Activated CD4-positive, alpha-beta T cell treated with anti-CD3 and anti-CD28 coated beads, Interleukin-2, Interleukin-6, amounts not matched to agents 100 ng/mL and 50 ng/mL, durations not matched to agents 16 hours and 8 hours (primary cell): Measurements from ENCODE around the gene CDKN2B-AS1.
"Not testable (repeated sequence)": the region's sequence is repeated elsewhere in the genome, so short reads cannot be mapped to it uniquely, and the experiment has no call there.

Experiments used
- DNase-seq: peaks from one replicate; pipeline ENCODE4 v3.0.0-alpha.2; 2020

Gene CDKN2B-AS1

GRCh38 chr9:22047596-22047995 lies 53.0 kb downstream of the CDKN2B-AS1 start:
- DNase-seq: no peak

- no peak for DNase-seq
These were observed 54.8 kb downstream of the CDKN2B-AS1 start for GRCh38 chr9:22049411-22049810.

- DNase-seq: peak; percentile 24
These were observed 56.3 kb downstream of the CDKN2B-AS1 start for GRCh38 chr9:22050924-22051323.

DNA sequence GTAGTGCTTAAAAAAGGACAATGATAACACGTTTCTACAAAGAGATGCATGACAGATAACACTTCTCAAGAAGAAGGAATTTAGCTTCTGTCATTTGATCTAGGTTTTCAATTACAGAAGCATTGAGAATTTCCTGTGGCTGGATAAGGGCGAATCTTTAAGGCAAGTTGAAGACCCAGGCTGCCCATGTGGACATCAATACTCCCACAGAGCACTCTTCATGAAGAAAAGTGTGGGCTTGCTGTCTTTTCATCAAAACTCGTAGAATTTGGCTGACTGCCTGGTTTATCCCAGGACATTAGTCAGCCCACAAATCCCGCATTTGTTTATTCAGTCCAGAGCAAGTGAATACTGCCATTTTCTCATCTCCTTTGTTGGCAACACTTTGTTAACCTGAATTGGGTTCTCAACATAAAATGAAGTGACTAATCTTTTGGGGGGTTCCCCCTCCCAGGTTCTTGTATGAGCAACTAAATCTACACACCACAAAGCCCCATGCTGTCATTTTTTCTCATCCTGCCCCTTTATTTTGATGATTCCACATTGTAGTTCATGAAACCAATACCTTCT lies 57.9 kb downstream of the CDKN2B-AS1 start:
- DNase-seq: peak; percentile 60

- no peak for DNase-seq
These were observed 58.6 kb downstream of the CDKN2B-AS1 start for GRCh38 chr9:22053178-22053577.

DNA sequence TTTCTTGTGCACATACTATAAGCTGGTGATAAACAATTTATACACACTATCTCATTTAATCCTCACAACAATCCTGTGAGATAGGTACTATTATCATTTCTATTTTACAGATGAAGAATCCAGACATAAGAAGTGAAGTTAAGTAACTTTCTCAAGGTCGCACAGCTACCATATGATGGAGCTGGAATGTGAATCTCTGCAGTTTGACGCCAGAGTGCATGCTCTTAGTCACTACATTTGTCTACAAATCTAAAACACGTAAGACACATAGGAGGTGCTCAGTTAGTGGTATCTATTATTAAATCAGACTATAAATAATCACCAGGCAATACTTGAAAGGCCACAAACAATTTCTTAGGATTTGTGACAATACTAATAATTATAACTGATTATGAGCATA lies 59.5 kb downstream of the CDKN2B-AS1 start:
- DNase-seq: no peak

GRCh38 chr9:22054529-22054928 lies 59.9 kb downstream of the CDKN2B-AS1 start:
- DNase-seq: no peak

DNA sequence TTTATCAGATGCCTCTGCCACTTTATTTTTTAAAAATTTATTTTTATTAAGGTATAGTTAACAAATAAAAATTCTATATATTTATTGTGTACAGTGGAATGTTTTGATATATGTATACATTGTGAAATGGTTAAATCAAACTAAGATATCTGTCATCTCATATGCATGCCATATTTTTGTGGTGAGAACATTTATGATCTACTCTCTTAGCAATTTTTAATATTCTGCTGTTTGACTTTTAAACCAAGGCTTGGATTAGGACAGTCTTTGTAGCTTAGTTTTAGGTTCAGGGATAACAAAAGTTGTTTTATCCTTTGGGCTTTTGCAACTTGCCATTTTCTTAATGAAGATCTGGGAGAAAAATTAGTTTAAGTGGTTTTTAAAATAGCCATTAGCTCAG lies 60.5 kb downstream of the CDKN2B-AS1 start:
- no peak for DNase-seq

DNA sequence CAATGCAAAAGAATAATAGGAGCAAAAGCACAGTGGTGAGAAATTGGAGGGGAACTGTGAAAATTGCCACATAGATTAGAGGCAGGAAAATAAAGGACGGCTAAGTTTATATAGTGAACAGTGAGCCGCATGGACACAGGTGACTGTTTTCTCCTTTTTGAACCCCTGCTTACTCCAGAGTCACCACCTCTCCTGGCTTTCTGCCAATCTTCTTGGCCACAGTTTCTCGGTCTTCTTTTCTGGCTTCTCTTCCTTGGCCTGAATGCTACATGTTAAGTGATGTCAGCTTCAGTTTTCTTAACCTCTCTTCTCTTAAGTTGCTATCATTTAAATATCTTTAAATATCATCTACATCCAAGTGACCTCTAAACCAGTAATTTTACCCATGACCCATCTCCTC lies 61.8 kb downstream of the CDKN2B-AS1 start:
- DNase-seq: no peak

GRCh38 chr9:22057972-22058371 lies 63.4 kb downstream of the CDKN2B-AS1 start:
- not testable (repeated sequence) for DNase-seq

DNA sequence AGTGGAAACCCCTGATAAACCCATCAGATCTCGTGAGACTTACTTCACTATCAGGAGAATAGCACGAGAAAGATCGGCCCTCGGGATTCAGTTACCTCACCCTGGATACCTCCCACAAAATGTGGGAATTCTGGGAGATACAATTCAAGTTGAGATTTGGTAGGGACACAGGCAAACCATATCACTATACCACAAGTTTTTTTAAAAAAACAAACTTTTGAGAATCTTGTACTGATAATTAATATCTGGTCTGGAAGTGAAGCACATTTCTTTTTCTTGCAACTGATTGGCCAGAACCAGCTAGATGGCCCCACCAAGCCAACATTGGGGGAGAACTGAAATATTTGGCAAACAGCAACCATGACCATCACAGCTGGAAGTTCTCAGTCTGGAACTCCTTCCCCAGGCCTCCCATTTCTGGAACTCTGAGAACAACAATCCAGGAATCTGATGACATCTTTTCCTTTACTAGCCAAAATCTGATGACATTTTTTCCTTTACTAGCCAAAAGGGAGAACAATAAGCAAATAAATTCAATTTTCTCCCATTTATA lies 66.3 kb downstream of the CDKN2B-AS1 start:
- DNase-seq: no peak

GRCh38 chr9:22064957-22065356 lies 70.4 kb downstream of the CDKN2B-AS1 start:
- DNase-seq: no peak

DNA sequence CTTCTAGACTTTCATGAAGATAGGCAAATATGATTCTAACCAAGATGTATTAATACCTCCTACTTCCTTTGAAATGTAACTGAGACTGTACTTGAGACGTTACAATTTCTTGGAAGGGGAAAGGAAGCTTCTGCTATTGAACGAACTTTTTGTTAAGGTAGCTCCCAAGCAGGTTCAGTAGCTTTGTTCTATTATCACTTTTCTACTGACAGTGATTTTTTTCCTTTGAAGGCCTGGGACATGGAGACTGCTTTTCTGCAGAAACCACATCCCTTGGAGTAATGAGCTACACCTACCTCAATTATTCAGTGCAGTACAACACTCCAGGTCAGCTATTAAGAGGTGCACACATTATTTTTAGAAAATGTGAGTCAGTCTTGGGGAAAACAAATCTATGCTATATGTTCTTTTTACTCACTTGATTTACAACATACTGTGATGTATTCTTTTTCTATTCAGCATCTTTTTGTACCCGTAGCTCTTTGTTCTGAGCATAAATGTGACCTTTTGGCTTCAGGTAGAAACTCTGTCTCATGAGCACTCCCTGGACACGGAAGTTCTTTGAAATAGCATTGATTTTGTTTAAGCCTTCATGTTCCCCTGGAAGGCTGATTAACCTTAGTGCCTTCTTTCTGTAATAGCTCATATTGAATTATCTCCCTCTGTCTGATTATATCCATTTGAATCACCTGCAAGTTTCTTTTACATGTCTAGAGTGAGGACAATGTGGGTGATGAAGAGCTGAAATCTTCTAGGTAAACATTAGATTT lies 71.0 kb downstream of the CDKN2B-AS1 start:
- DNase-seq: no peak

- DNase-seq: no peak
These were observed 72.6 kb downstream of the CDKN2B-AS1 start for GRCh38 chr9:22067196-22067595.

- no peak for DNase-seq
These were observed 73.8 kb downstream of the CDKN2B-AS1 start for GRCh38 chr9:22068369-22068768.

GRCh38 chr9:22073349-22073748 lies 78.8 kb downstream of the CDKN2B-AS1 start:
- no peak for DNase-seq

DNA sequence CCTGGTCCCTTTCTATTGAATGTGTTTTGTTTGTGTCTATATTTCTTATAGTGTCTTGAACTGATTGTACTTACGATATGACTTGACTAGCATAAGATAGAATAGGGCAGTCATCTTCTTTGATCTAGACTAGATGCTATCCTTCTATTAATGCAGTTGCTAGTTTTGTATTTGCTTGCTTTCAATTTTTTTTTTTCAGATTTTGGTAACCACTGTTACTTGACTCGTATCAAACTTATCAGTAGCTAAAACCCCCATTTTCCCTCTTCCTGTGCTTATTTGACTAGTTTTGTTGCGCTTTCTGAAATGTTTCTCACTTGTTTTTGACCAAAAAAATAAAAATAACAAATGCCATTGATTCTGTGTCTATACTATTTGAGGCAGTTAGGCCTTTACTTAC lies 83.5 kb downstream of the CDKN2B-AS1 start:
- no peak for DNase-seq

DNA sequence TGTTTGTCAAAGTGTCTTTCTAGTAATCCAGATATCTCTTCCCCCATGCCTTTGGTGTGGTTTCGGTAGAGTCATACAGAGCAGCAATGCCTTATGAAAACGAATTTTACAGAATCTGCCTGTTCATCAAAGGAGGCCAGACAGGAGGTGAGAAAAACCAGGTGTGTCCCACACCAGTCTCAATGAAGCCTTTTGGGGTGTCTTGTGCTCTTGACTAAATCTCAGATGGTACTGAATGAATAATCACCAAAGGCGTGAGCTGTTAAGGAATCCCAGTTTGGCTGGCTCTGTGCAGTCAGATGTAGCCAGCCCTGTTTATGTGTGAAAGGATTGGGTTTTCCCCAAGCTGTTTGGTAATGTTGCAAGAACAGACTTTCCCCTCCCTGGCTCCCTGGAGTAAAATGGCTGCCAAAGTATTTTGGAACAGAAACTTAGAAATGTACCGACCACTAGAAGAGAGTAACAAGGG lies 85.3 kb downstream of the CDKN2B-AS1 start:
- DNase-seq: peak; percentile 90

GRCh38 chr9:22084336-22085035 lies 89.9 kb downstream of the CDKN2B-AS1 start:
- DNase-seq: peak; percentile 11

GRCh38 chr9:22088053-22088716 lies 93.6 kb downstream of the CDKN2B-AS1 start:
- DNase-seq: no peak

DNA sequence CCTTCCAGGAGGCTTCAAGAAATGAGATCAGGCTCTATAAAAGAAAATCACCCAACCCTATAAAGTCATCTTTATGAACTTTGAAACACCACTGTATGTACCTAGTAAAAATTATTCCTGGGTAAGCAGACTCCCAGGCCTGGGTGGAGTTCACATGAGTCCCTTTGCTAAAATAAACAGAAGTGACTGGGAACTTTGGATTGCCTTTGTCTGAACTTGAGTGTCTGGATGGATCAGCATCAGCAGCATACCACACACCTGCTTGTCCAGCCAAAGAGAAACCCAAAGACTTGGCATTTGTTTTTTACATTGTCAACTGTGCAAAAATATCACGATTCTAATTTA lies 94.1 kb downstream of the CDKN2B-AS1 start:
- DNase-seq: no peak

GRCh38 chr9:22097707-22098106 lies 103.1 kb downstream of the CDKN2B-AS1 start:
- DNase-seq: peak; percentile 63

GRCh38 chr9:22098643-22099332 lies 104.2 kb downstream of the CDKN2B-AS1 start:
- DNase-seq: no peak
